Spleen (tissue), 11 donors: ENCODE measurements around the gene SLAIN2. TPM values are rescaled to one million over a fixed set of nuclear protein-coding genes. Genes with fewer than 3 reads are reported as not detected.

Experiments used
- DNase-seq: peaks from one replicate; pipeline ENCODE4 v3.0.0-alpha.2; 2020
- H3K27ac ChIP-seq, 8 donors: fragments of 200-600 bp; sonication (generic) in 7 of 8; 1 replicate in 4 of 8; 2 replicates in 4 of 8; pipeline versions ENCODE4 v1.5.0 to v1.8.0; 2016 to 2021; ENCODE audit warnings: inconsistent platforms in 4 of 8, mild to moderate bottlenecking in 4 of 8, moderate library complexity in 1 of 8
- H3K27me3 ChIP-seq, 7 donors: fragments of 200-600 bp; sonication (generic) in 6 of 7; replicated peaks in 1 of 7; 1 replicate in 4 of 7; 2 replicates in 3 of 7; pipeline versions ENCODE4 v1.5.0 to v1.8.0; 2016 to 2021; ENCODE audit warnings: inconsistent platforms in 3 of 7, mild to moderate bottlenecking in 1 of 7
- H3K36me3 ChIP-seq, 6 donors: fragments of 200-600 bp; sonication (generic) in 5 of 6; 1 replicate in 4 of 6; 2 replicates in 2 of 6; pipeline versions ENCODE4 v1.5.0 to v1.8.0; 2016 to 2021; ENCODE audit warnings: inconsistent platforms in 2 of 6
- H3K4me1 ChIP-seq, 6 donors: fragments of 200-600 bp; sonication (generic) in 5 of 6; 1 replicate in 3 of 6; 2 replicates in 3 of 6; pipeline versions ENCODE4 v1.5.0 to v1.8.0; 2016 to 2021; ENCODE audit warnings: inconsistent platforms in 3 of 6
- H3K4me3 ChIP-seq, 8 donors: fragments of 200-600 bp; sonication (generic) in 7 of 8; 1 replicate in 4 of 8; 2 replicates in 4 of 8; pipeline versions ENCODE4 v1.5.0 to v1.8.0; 2016 to 2021; ENCODE audit warnings: inconsistent platforms in 4 of 8, mild to moderate bottlenecking in 4 of 8, moderate library complexity in 2 of 8
- H3K9me3 ChIP-seq, 8 donors: fragments of 200-600 bp; sonication (generic) in 7 of 8; 1 replicate in 4 of 8; 2 replicates in 4 of 8; pipeline versions ENCODE4 v1.5.0 to v1.8.0; 2016 to 2021; ENCODE audit warnings: inconsistent platforms in 4 of 8
- CTCF ChIP-seq, 11 experiments: fragments of 200-600 bp in 7 of 11; fragments of 450-650 bp in 4 of 11; sonication (generic) in 4 of 11; IDR thresholded peaks in 8 of 11; conservative IDR thresholded peaks in 3 of 11; 1 replicate in 7 of 11; 2 replicates in 4 of 11; pipeline versions ENCODE4 v1.4.0 to v1.8.0; 2016 to 2021; ENCODE audit warnings: antibody characterized with exemption in 11 of 11, inconsistent platforms in 4 of 11, mild to moderate bottlenecking in 1 of 11
- POLR2A ChIP-seq, 3 donors: fragments of 450-650 bp; IDR thresholded peaks; one replicate each; pipeline ENCODE4 v1.5.1; 2017; ENCODE audit warnings: antibody characterized with exemption in 3 of 3, mild to moderate bottlenecking in 1 of 3
- POLR2AphosphoS5 ChIP-seq, 3 donors: sonication (generic); formaldehyde crosslinking; IDR thresholded peaks; one replicate each; pipeline ENCODE4 v1.5.1; 2017; ENCODE audit warnings: antibody characterized with exemption in 3 of 3
- WGBS, 5 donors: extraction: QIAGEN DNeasy Blood & Tissue Kit in 3 of 5; methylation state at CpG; one replicate each; pipeline versions ENCODE4 v1.1.5 to v1.1.7; 2013 to 2018; 5-methylcytosine and 5-hydroxymethylcytosine counted together
- intact Hi-C: fragments of 100-400 bp; cut with DNase I; formaldehyde crosslinking; loops from one replicate; pipeline ENCODE4 v1.15.0; 2023; ENCODE audit warnings: low total_unique reads
- polyA plus RNA-seq, 3 donors: library from polyadenylated mRNA; stranded (reverse); fragments of 200-250 nt; gene quantifications; one replicate each; pipeline ENCODE4 v1.2.1, GENCODE V29; 2013
- total RNA-seq, 7 donors: library from RNA; depleted of rRNA in 3 of 7; stranded (reverse); fragments of >200 nt in 3 of 7; fragmentation: NEBNext Ultra II Directional in 4 of 7; extraction: Animal tissue kit (Norgen Biotek cat#: 25700) in 4 of 7; gene quantifications; one replicate each; pipeline versions ENCODE4 v1.1.0 to v1.2.1, GENCODE V29; 2016 to 2021
- donor health status: healthy with polysubstance abuse.
- donor health status: DM: no; HTN: no; CAD: no; lungs with moderate emphysema.
- donor health status: DM: no; HTN: no; CAD: no.
- donor health status: Bipolar disorder and iron deficiency.
- donor health status: healthy.
- donor health status: DM: no; HTN: no; CAD: no.
- donor health status: DM: yes; HTN: yes; CAD: no.

The SLAIN2 gene
- total and polyA plus RNA-seq, 10 donors: 6.6 to 69.1 (median 45.1) TPM

- no peak overlapping the region for H3K4me3 ChIP-seq
- peaks cover 6 to 62% (median 21%) of the 10 kb centered on the region in 6 donors for H3K4me1 ChIP-seq
- TF ChIP-seq CTCF (IDR thresholded peaks at IDR 0.05 in 8 of 11, conservative IDR thresholded peaks at IDR 0.05 in 3 of 11) (no peak), POLR2AphosphoS5 (IDR thresholded peaks at IDR 0.05) (no peak), POLR2A (IDR thresholded peaks at IDR 0.05) (no peak)
- no peak overlapping the region for H3K27ac ChIP-seq
- H3K9me3 ChIP-seq: no peaks in the 10 kb centered on the region
- WGBS, 5 donors: 95 to 100% (median 98%) methylated on average over 4 of the region's 4 CpGs
- H3K27me3 ChIP-seq: no peaks in the 10 kb centered on the region
- no peak for DNase-seq
- peaks cover 0 to 9% (median 0%) of the 10 kb centered on the region in 6 donors for H3K36me3 ChIP-seq
- intact Hi-C loops: no loop called here
Measured at GRCh38 chr4:48352793-48353192, 11.5 kb downstream of the SLAIN2 start.

GRCh38 chr4:48356355-48356754 is 15.0 kb downstream of the SLAIN2 start:
- TF ChIP-seq POLR2AphosphoS5 (IDR thresholded peaks at IDR 0.05): no peak
- no peak for TF ChIP-seq CTCF (IDR thresholded peaks at IDR 0.05 in 8 of 11, conservative IDR thresholded peaks at IDR 0.05 in 3 of 11)
- TF ChIP-seq POLR2A (IDR thresholded peaks at IDR 0.05): no peak
- Histone ChIP-seq H3K27ac (no peak overlapping the region), H3K4me1 (peaks cover 0 to 42% (median 8%) of the 10 kb centered on the region in 6 donors), H3K36me3 (peaks cover 0 to 21% (median 0%) of the 10 kb centered on the region in 6 donors), H3K27me3 (no peaks in the 10 kb centered on the region), H3K4me3 (no peak overlapping the region), H3K9me3 (no peaks in the 10 kb centered on the region)
- no peak for DNase-seq
- intact Hi-C loops: no loop called here
- WGBS, 5 donors: 86 to 97% (median 95%) methylated on average over 1 of the region's 1 CpG

DNA sequence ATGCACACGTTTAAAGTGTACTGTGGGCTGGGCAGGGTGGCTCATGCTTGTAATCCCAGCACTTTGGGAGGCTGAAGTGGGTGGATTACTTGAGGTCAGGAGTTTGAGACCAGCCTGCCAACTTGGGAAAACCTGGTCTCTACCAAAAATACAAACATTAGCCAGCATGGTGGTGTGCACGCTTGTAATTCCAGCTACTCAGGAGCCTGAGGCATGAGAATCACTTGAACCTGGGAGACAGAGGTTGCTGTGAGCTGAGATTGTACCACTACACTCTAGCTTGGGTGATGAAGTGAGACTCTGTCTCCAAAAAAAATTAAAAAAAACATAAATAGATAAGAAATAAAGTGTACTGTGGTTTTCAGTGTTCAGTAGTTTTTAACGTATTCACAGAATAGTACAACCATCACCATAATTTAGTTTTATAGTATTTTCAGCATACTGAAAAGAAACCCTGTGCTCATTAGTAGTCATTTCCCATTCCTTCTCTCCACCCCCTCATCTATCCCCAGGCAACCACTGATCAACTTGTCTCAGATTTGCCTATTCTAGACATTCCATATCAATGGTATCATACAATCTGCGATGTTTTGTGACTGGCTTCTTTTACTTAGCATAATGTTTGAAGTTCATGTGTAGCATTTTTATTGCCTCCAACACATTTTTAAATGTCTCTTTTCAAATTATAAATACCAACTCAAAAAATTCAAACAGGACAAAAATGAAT is 19.1 kb downstream of the SLAIN2 start:
- H3K27me3 ChIP-seq: no peaks in the 10 kb centered on the region
- intact Hi-C loops: no loop called here
- peaks cover 0 to 39% (median 7%) of the 10 kb centered on the region in 6 donors for H3K4me1 ChIP-seq
- H3K36me3 ChIP-seq: peaks cover 0 to 12% (median 0%) of the 10 kb centered on the region in 6 donors
- H3K4me3 ChIP-seq: no peak overlapping the region
- no peaks in the 10 kb centered on the region for H3K9me3 ChIP-seq
- TF ChIP-seq POLR2AphosphoS5 (IDR thresholded peaks at IDR 0.05) (no peak), CTCF (IDR thresholded peaks at IDR 0.05 in 8 of 11, conservative IDR thresholded peaks at IDR 0.05 in 3 of 11) (no peak), POLR2A (IDR thresholded peaks at IDR 0.05) (no peak)
- H3K27ac ChIP-seq: no peak overlapping the region
- WGBS, 5 donors: 84 to 92% (median 85%) methylated on average over 4 of the region's 4 CpGs
- DNase-seq: no peak

DNA sequence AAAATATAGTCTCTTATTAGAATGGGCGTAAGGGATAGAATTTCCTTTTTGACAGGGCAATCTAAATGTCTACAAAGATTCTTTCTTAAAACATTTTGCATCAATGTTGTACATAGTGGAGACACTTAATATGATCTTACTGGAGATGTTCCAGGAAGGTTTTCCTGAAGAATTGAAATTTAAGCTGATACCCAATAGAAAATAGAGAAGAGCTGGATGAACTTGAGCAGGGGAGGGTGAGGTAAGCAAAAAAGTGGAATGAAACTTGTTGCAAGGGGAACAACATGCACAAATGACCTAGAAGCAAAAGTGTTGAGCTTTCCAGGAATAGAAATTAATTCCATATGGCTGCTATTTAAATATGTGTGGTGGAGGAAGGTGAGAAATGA is 19.7 kb downstream of the SLAIN2 start:
- Histone ChIP-seq H3K4me1 (peaks cover 0 to 39% (median 12%) of the 10 kb centered on the region in 6 donors), H3K9me3 (no peaks in the 10 kb centered on the region), H3K27me3 (no peaks in the 10 kb centered on the region), H3K36me3 (peaks cover 0 to 12% (median 0%) of the 10 kb centered on the region in 6 donors), H3K4me3 (no peak overlapping the region), H3K27ac (no peak overlapping the region)
- no peak for DNase-seq
- TF ChIP-seq POLR2A (IDR thresholded peaks at IDR 0.05) (no peak), CTCF (IDR thresholded peaks at IDR 0.05 in 8 of 11, conservative IDR thresholded peaks at IDR 0.05 in 3 of 11) (no peak), POLR2AphosphoS5 (IDR thresholded peaks at IDR 0.05) (no peak)
- WGBS, 5 donors: 90 to 94% (median 92%) methylated on average over 1 of the region's 1 CpG
- intact Hi-C loops: no loop called here
